Astrocyte of the spinal cord (primary cell): Measurements from ENCODE around the gene DLGAP1.

Experiments used
- DNase-seq: peaks from one replicate; pipeline ENCODE4 v3.0.0; 2011; ENCODE audit warnings: low read depth, low spot score
- H3K4me3 ChIP-seq: 2 replicates; pipeline ENCODE4 v1.5.1; 2011; ENCODE audit warnings: low read depth, mild to moderate bottlenecking, low read length, moderate library complexity
- CTCF ChIP-seq: IDR thresholded peaks from 2 replicates; pipeline ENCODE4 v1.5.1; 2012; ENCODE audit warnings: low read depth, mild to moderate bottlenecking, low read length, inconsistent platforms
- in situ Hi-C: cut with HindIII; loops from 2 replicates; pipeline ENCODE4 v1.10.0; 2017; ENCODE audit warnings: low sequenced_read_pairs

The DLGAP1 gene

DNA sequence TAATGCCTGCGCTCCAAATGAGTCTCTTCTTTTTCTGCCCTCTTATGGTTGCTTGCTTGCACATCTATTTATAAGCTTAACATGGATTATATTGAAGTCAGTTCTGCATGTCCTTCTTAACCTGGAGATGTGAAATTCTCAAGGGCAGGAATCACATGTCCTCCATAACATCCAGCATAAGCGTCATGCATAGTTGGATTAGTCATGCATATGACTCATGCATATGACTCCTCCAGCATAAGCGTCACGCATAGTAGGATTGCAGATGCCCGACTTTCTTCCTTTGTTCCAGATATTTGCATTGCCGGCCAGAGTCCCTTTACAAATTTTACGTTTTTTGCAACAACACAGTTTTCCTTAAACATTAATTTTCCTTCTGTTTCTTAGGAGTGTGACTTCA is 696.6 kb downstream of the DLGAP1 start:
- DNase-seq = peak; percentile 65
- no peak overlapping the region for H3K4me3 ChIP-seq
- in situ Hi-C loops = no loop called here
- no peak for TF ChIP-seq CTCF

GRCh38 chr18:3757361-3757760 is 697.7 kb downstream of the DLGAP1 start:
- TF ChIP-seq CTCF = no peak
- no peak for DNase-seq
- H3K4me3 ChIP-seq = no peak overlapping the region
- in situ Hi-C loops = no loop called here

DNA sequence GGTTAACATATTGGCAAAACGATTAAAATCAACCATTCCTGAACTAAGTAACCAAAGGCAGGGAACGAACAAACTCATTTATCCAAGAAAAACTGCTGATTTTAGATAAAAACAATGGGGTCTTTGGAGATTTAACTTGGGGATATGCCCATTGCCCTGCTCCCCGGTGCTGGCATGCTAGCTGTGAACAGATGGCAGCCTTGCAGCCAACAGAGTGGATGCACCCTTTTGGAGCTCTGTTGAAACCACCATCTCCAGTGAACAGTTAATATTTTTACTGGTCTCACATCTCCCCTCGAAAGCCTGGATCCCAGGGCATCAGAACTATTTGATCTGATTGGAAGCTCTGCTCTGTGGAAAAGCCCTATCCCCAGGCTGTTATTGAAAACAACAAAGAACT is 702.0 kb downstream of the DLGAP1 start:
- in situ Hi-C loops = no loop called here
- no peak for TF ChIP-seq CTCF
- no peak overlapping the region for H3K4me3 ChIP-seq
- no peak for DNase-seq

DNA sequence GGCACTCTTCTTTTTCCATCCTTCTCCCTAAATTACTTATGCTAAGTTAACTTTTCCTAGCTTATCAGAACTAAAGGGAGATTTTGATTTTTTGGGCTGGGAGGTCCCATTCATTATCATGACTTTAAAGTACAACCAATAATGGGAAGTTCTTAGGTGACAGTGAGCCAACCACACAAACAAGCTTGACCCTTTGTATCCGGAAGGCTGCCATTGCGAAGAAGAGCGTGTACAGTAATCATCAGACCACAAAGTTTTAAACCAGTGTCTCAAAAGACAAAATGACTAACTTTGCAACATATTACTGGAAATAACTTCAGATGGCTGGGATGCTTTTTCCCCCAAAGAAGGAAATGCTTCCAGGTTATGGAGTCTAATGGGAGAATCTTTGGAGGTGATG is 707.0 kb downstream of the DLGAP1 start:
- TF ChIP-seq CTCF = no peak
- in situ Hi-C loops = no loop called here
- peak; percentile 24 for DNase-seq
- no peak overlapping the region for H3K4me3 ChIP-seq

GRCh38 chr18:3747176-3747973 is 707.7 kb downstream of the DLGAP1 start:
- in situ Hi-C loops = no loop called here
- H3K4me3 ChIP-seq = no peak overlapping the region
- TF ChIP-seq CTCF = no peak
- peak; percentile 26 for DNase-seq

- no peak for TF ChIP-seq CTCF
- in situ Hi-C loops = no loop called here
- H3K4me3 ChIP-seq = no peak overlapping the region
- no peak for DNase-seq
Observed at GRCh38 chr18:3742541-3742940, 712.6 kb downstream of the DLGAP1 start.
